K562 (cell line): ENCODE measurements around the gene PAEP.

Experiments used
- CEBPB ChIP-seq: fragments of 450-650 bp; IDR thresholded peaks from 2 replicates; pipeline ENCODE4 v1.6.1; 2016; ENCODE audit warnings: missing genetic modification characterization, missing compliant biosample characterization
- CTCF ChIP-seq, 3 experiments: IDR thresholded peaks in 2 of 3; conservative IDR thresholded peaks in 1 of 3; 2 replicates each; pipeline ENCODE4 v1.5.1; 2011 to 2012; ENCODE audit warnings: low read length in 3 of 3, mild to moderate bottlenecking in 3 of 3, control low read depth in 2 of 3, improper control_type of control experiment in 1 of 3, inconsistent platforms in 1 of 3, low read depth in 1 of 3, mixed read lengths in 1 of 3, moderate library complexity in 1 of 3; ENCODE audit not compliant: insufficient read depth in 2 of 3
- ZNF75A ChIP-seq: fragments of 450-650 bp; formaldehyde crosslinking; IDR thresholded peaks from 2 replicates; pipeline ENCODE4 v1.4.0; 2020; ENCODE audit warnings: mild to moderate bottlenecking
- TF ChIP-seq, protein P1 (sequence below): sonication (generic); formaldehyde crosslinking; IDR thresholded peaks from 2 replicates; pipeline ENCODE4 v1.8.0; 2022; ENCODE audit warnings: missing genetic modification reagents, mild to moderate bottlenecking, borderline replicate concordance
- TF ChIP-seq, protein P2 (sequence below): IDR thresholded peaks from 2 replicates; pipeline ENCODE4 v1.6.1; 2011; ENCODE audit warnings: borderline replicate concordance, low read depth, mild to moderate bottlenecking, moderate library complexity, low read length; ENCODE audit not compliant: insufficient read depth, poor library complexity, severe bottlenecking

- TF ChIP-seq, protein P1, sequence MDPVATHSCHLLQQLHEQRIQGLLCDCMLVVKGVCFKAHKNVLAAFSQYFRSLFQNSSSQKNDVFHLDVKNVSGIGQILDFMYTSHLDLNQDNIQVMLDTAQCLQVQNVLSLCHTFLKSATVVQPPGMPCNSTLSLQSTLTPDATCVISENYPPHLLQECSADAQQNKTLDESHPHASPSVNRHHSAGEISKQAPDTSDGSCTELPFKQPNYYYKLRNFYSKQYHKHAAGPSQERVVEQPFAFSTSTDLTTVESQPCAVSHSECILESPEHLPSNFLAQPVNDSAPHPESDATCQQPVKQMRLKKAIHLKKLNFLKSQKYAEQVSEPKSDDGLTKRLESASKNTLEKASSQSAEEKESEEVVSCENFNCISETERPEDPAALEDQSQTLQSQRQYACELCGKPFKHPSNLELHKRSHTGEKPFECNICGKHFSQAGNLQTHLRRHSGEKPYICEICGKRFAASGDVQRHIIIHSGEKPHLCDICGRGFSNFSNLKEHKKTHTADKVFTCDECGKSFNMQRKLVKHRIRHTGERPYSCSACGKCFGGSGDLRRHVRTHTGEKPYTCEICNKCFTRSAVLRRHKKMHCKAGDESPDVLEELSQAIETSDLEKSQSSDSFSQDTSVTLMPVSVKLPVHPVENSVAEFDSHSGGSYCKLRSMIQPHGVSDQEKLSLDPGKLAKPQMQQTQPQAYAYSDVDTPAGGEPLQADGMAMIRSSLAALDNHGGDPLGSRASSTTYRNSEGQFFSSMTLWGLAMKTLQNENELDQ (CRISPR knock-in tag) = no peak
- TF ChIP-seq CEBPB (tag) = no peak
- TF ChIP-seq, protein P2, sequence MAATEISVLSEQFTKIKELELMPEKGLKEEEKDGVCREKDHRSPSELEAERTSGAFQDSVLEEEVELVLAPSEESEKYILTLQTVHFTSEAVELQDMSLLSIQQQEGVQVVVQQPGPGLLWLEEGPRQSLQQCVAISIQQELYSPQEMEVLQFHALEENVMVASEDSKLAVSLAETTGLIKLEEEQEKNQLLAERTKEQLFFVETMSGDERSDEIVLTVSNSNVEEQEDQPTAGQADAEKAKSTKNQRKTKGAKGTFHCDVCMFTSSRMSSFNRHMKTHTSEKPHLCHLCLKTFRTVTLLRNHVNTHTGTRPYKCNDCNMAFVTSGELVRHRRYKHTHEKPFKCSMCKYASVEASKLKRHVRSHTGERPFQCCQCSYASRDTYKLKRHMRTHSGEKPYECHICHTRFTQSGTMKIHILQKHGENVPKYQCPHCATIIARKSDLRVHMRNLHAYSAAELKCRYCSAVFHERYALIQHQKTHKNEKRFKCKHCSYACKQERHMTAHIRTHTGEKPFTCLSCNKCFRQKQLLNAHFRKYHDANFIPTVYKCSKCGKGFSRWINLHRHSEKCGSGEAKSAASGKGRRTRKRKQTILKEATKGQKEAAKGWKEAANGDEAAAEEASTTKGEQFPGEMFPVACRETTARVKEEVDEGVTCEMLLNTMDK = no peak
- TF ChIP-seq CTCF (IDR thresholded peaks at IDR 0.05 in 2 of 3, conservative IDR thresholded peaks at IDR 0.05 in 1 of 3; ENCODE audit: insufficient read depth in 2 of 3, low read depth in 1 of 3, low read length in 3 of 3) = no peak
- no peak for TF ChIP-seq ZNF75A (CRISPR knock-in tag)
Measured at GRCh38 chr9:135600296-135600817, 38.8 kb downstream of the PAEP start.
